ENCODE measurements around the gene CHTF18. TPM values are rescaled to one million over a fixed set of nuclear protein-coding genes. Genes with fewer than 3 reads are reported as not detected.

The CHTF18 gene
- total RNA-seq, 1 donor from 2014 or later, result 49.7 TPM

GRCh38 chr16:843771-844170 lies 55.4 kb downstream of the CHTF18 start:
- H3K4me3 ChIP-seq (ENCODE audit: low read depth, low read length), result no peak overlapping the region
- no peak for TF ChIP-seq CTCF (conservative IDR thresholded peaks at IDR 0.05; ENCODE audit: low read depth, low read length)
- DNase-seq (ENCODE audit: low read depth), result no peak

- DNase-seq (ENCODE audit: low read depth), result no peak
- no peak overlapping the region for H3K4me3 ChIP-seq (ENCODE audit: low read depth, low read length)
- no peak for TF ChIP-seq CTCF (conservative IDR thresholded peaks at IDR 0.05; ENCODE audit: low read depth, low read length)
Observed at GRCh38 chr16:844638-845350, 56.4 kb downstream of the CHTF18 start.

DNA sequence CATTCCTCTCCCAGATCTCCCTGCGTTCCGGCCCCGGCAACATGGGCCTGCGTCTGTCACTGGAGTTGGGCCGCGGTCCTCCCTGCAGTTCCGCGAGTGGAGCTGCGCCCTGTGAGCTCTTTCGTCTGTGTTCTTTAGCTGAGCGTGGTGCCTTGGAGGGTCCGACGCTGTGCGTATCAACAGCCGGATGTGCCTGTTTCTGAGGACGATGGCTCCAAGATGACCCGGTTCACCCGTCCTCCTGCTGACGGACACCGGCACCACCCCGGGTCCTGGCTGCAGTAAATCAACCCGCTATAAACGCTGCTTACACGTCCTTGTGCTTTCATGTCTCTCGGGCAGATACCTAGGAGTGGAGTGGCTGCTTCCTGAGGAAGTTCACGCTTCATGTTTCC lies 56.9 kb downstream of the CHTF18 start:
- H3K4me3 ChIP-seq (ENCODE audit: low read depth, low read length), result no peak overlapping the region
- no peak for TF ChIP-seq CTCF (conservative IDR thresholded peaks at IDR 0.05; ENCODE audit: low read depth, low read length)
- DNase-seq (ENCODE audit: low read depth), result no peak

DNA sequence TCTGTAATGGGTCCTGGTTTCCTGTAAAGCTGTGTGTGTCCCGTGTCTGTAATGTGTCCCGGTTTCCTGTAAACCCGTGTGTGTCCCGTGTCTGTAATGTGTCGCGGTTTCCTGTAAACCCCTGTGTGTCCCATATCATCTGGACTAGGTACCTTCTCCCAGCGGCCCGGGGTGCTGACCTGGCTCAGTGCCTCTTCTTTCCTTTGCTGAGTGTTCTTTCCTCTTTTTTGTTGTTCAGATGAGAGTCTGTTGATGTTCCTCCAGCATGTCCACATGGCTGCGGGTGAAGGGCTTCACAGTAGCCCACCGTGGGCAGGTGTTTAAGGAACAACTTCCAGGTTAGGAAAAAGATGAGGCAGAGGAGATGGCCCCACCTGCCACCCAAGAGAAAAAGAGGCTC lies 58.7 kb downstream of the CHTF18 start:
- no peak for DNase-seq (ENCODE audit: low read depth)
- TF ChIP-seq CTCF (conservative IDR thresholded peaks at IDR 0.05; ENCODE audit: low read depth, low read length), result no peak
- H3K4me3 ChIP-seq (ENCODE audit: low read depth, low read length), result no peak overlapping the region

Other genes starting within 250 kb of the CHTF18 start
- not detected in 2 replicates for gene PRR35, start 228.2 kb upstream of the CHTF18 start, total RNA-seq
- gene NHLRC4, start 221.6 kb upstream of the CHTF18 start, total RNA-seq, result 0.35 and 0.51 TPM in 2 replicates
- 45.3 and 60.9 TPM in 2 replicates for gene PIGQ, start 218.7 kb upstream of the CHTF18 start, total RNA-seq
- 9.9 and 16.6 TPM in 2 replicates for gene RAB40C, start 198.6 kb upstream of the CHTF18 start, total RNA-seq
- gene WFIKKN1, start 157.6 kb upstream of the CHTF18 start, total RNA-seq, result 0.07 TPM in 1 of 2 replicates, not detected in the other
- 206 and 224 TPM in 2 replicates for gene METTL26, start 152.3 kb upstream of the CHTF18 start, total RNA-seq
- gene MCRIP2, start 146.8 kb upstream of the CHTF18 start, total RNA-seq, result 58.2 and 70.3 TPM in 2 replicates
- gene WDR90, start 139.3 kb upstream of the CHTF18 start, total RNA-seq, result 22.0 and 45.6 TPM in 2 replicates
- 73.8 and 85.8 TPM in 2 replicates for gene RHOT2, start 120.5 kb upstream of the CHTF18 start, total RNA-seq
- 0.43 and 1.2 TPM in 2 replicates for gene RHBDL1, start 112.9 kb upstream of the CHTF18 start, total RNA-seq
- 158 and 202 TPM in 2 replicates for gene STUB1, start 108.2 kb upstream of the CHTF18 start, total RNA-seq
- gene JMJD8, start 104.3 kb upstream of the CHTF18 start, total RNA-seq, result 65.6 and 98.0 TPM in 2 replicates
- 10.1 and 16.3 TPM in 2 replicates for gene WDR24, start 98.2 kb upstream of the CHTF18 start, total RNA-seq
- gene FBXL16, start 82.8 kb upstream of the CHTF18 start, total RNA-seq, result 0.07 and 0.46 TPM in 2 replicates
- 154 and 183 TPM in 2 replicates for gene METRN, start 73.5 kb upstream of the CHTF18 start, total RNA-seq
- gene ANTKMT, start 67.5 kb upstream of the CHTF18 start, total RNA-seq, result 86.5 and 111 TPM in 2 replicates
- 1.9 and 4.9 TPM in 2 replicates for gene CCDC78, start 62.2 kb upstream of the CHTF18 start, total RNA-seq
- gene HAGHL, start 61.5 kb upstream of the CHTF18 start, total RNA-seq, result 15.5 and 16.3 TPM in 2 replicates
- gene CIAO3, start 47.6 kb upstream of the CHTF18 start, total RNA-seq, result 19.3 and 31.4 TPM in 2 replicates
- 8.2 and 29.7 TPM in 2 replicates for gene MSLN, start 27.9 kb upstream of the CHTF18 start, total RNA-seq
- 31.0 and 82.5 TPM in 2 replicates for gene RPUSD1, start 239 bp upstream of the CHTF18 start, total RNA-seq
- gene GNG13, start 12.1 kb downstream of the CHTF18 start, total RNA-seq, result not detected in 2 replicates
- 2.6 and 8.2 TPM in 2 replicates for gene LMF1, start 182.4 kb downstream of the CHTF18 start, total RNA-seq
- gene SOX8, start 193.2 kb downstream of the CHTF18 start, total RNA-seq, result not detected in 2 replicates

Measured in epithelial cell of proximal tubule (primary cell).